Calu3 (cell line): ENCODE data around the gene CTTNBP2NL. TPM values are rescaled to one million over a fixed set of nuclear protein-coding genes. Genes with fewer than 3 reads are reported as not detected.
A peak's percentile ranks its signal among the peaks of the same experiment; 100 is the strongest.

Source experiments
- BruUV-seq: library from RNA; stranded (reverse); fragments of 400-500 nt; replicated peaks from 2 replicates; lab custom pipeline; 2021; lab: Mats Ljungman, UMichigan
- CTCF ChIA-PET: fragments of 300-600 bp; sonication (Branson Sonifier 250); formaldehyde crosslinking; loops from one replicate; lab custom pipeline; 2022; ENCODE audit warnings: antibody characterized with exemption; lab: Charles Lee
- DNase-seq: peaks from one replicate; pipeline ENCODE4 v3.0.0; 2022
- H3K27ac Mint-ChIP-seq: one replicate; pipeline ENCODE4 v1.8.0; 2022; ENCODE audit warnings: mixed read lengths; ENCODE audit not compliant: unreplicated experiment
- H3K27me3 Mint-ChIP-seq: one replicate; pipeline ENCODE4 v1.8.0; 2022; ENCODE audit warnings: mixed read lengths; ENCODE audit not compliant: unreplicated experiment
- H3K36me3 Mint-ChIP-seq: one replicate; pipeline ENCODE4 v1.8.0; 2022; ENCODE audit warnings: mild to moderate bottlenecking, moderate library complexity, mixed read lengths; ENCODE audit not compliant: insufficient read depth, unreplicated experiment
- H3K4me1 Mint-ChIP-seq: one replicate; pipeline ENCODE4 v1.8.0; 2022; ENCODE audit warnings: mild to moderate bottlenecking, low read depth, mixed read lengths; ENCODE audit not compliant: unreplicated experiment
- H3K4me3 Mint-ChIP-seq: one replicate; pipeline ENCODE4 v1.8.0; 2022; ENCODE audit warnings: mild to moderate bottlenecking, low read depth, moderate library complexity, mixed read lengths; ENCODE audit not compliant: unreplicated experiment
- H3K9me3 Mint-ChIP-seq: one replicate; pipeline ENCODE4 v1.8.0; 2022; ENCODE audit warnings: low read depth, mixed read lengths; ENCODE audit not compliant: unreplicated experiment
- intact Hi-C: fragments of 100-400 bp; cut with micrococcal nuclease; formaldehyde crosslinking; loops from one replicate; pipeline ENCODE4 v1.10.0; 2022; ENCODE audit not compliant: unreplicated experiment
- total RNA-seq: library from RNA; stranded (reverse); gene quantifications from 2 replicates; pipeline ENCODE4 v1.2.3, GENCODE V29; 2022
- TF ChIP-seq, protein P1 (sequence below): fragments of 200-600 bp; IDR thresholded peaks from one replicate; pipeline ENCODE4 v1.8.0; 2022; ENCODE audit warnings: antibody characterized with exemption; ENCODE audit not compliant: unreplicated experiment

The CTTNBP2NL gene
- total RNA-seq, 1 experiment from 2014 or later: 48.9 TPM

DNA sequence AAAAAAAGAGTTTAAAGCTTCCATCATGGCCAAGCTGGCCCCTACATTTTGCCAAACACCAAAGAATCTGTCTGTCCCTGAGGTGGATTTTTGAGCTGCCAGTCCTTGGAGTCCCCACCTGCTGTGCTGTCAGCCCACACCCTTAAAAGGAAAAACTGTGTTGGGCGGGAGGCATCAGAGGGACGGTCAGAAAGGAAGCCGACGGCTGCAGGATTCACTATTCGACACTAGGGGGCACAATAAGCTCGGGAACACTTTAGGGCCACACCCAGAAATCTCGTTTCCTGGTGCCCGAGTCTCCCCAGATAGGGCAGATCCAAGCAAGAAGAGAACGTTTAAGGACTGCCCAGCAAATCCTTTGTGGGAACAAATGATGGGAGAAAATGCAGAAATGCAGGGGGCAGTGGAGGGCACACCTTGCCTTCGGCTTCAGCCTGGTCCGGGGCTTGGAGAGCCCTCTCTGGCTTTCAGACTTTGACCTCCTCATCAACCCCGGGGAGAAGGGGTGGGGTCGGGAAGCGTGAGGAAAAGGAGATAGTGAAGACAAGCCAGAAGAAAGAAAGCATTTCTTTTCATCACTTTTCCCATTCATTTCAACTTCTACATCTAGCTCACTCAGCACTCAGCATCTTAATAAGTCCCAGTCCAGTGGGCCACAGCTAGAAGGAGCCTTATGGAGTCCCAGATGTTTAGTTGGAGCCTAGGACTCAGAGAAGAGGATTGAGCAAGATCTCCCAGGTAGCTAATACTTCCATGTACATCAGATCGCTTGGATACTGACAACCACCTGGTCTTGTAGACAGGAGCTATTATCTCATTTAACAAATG is 5.0 kb upstream of the CTTNBP2NL start:
- peaks cover 30% of the 10 kb centered on the region for H3K36me3 Mint-ChIP-seq
- peak overlapping the region; percentile 66 for H3K4me3 Mint-ChIP-seq
- H3K4me1 Mint-ChIP-seq: peaks cover 44% of the 10 kb centered on the region
- TF ChIP-seq, protein P1, sequence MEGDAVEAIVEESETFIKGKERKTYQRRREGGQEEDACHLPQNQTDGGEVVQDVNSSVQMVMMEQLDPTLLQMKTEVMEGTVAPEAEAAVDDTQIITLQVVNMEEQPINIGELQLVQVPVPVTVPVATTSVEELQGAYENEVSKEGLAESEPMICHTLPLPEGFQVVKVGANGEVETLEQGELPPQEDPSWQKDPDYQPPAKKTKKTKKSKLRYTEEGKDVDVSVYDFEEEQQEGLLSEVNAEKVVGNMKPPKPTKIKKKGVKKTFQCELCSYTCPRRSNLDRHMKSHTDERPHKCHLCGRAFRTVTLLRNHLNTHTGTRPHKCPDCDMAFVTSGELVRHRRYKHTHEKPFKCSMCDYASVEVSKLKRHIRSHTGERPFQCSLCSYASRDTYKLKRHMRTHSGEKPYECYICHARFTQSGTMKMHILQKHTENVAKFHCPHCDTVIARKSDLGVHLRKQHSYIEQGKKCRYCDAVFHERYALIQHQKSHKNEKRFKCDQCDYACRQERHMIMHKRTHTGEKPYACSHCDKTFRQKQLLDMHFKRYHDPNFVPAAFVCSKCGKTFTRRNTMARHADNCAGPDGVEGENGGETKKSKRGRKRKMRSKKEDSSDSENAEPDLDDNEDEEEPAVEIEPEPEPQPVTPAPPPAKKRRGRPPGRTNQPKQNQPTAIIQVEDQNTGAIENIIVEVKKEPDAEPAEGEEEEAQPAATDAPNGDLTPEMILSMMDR: peak; percentile 75
- DNase-seq: peak; percentile 83
- no peaks in the 10 kb centered on the region for H3K9me3 Mint-ChIP-seq
- intact Hi-C loops: loop anchor here (1.0 to 5.0 kb wide), 3 partner anchors 75 to 316 kb away; partner anchors contain the start of genes CAPZA1, RHOC and ST7L
- peak overlapping the region; percentile 81 for H3K27ac Mint-ChIP-seq
- BruUV-seq: no TSS peak
- H3K27me3 Mint-ChIP-seq: no peaks in the 10 kb centered on the region
- CTCF ChIA-PET: interaction anchor here (0.5 to 1.1 kb wide), 7 partner anchors 17 to 953 kb away, joined by 3 to 6 read pairs (median 4); partner anchors contain the start of gene ST7L

DNA sequence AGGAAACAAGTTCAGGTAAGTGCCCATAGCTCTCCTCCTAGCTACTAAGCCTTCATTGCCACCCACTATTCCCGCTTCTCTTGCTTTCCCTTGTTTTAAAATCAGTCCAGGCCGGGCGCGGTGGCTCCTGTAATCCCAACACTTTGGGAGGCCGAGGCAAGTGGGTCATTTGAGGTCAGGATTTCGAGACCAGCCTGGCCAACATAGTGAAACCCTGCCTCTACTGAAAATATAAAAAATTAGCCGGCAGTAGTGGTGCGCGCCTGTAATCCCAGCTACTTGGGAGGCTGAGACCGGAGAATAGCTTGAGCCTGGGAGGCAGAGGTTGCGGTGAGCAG is 4.4 kb upstream of the CTTNBP2NL start:
- intact Hi-C loops: loop anchor here (1.0 to 5.0 kb wide), 3 partner anchors 75 to 316 kb away; partner anchors contain the start of genes CAPZA1, RHOC and ST7L
- no peak for DNase-seq
- no peaks in the 10 kb centered on the region for H3K27me3 Mint-ChIP-seq
- peaks cover 44% of the 10 kb centered on the region for H3K4me1 Mint-ChIP-seq
- BruUV-seq: no TSS peak
- H3K27ac Mint-ChIP-seq: no peak overlapping the region
- CTCF ChIA-PET: interaction anchor here (0.5 to 1.1 kb wide), 3 partner anchors 16 to 227 kb away, joined by 3 to 4 read pairs (median 3); partner anchors contain the start of gene ST7L
- H3K4me3 Mint-ChIP-seq: no peak overlapping the region
- peaks cover 36% of the 10 kb centered on the region for H3K36me3 Mint-ChIP-seq
- TF ChIP-seq, protein P1: no peak
- H3K9me3 Mint-ChIP-seq: no peaks in the 10 kb centered on the region

DNA sequence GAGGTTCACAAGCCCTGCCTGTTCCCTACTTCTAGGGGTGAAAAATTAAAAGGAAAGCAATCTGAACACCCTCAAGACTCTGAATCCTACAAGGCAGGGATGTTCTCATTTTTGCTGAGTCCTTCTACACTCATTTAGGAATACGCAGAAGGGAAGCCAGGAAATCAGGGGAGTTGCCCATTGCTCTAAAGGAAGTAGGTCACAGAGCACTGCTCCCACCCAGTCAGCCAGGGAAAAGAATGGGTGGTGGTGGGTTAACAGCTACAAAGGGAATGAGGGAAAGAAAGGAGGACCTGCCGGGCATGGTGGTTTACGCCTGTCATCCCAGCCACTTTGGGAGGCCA is 2.4 kb upstream of the CTTNBP2NL start:
- Mint-ChIP-seq H3K4me1 (peaks cover 36% of the 10 kb centered on the region), H3K36me3 (peaks cover 53% of the 10 kb centered on the region), H3K4me3 (peak overlapping the region; percentile 37), H3K9me3 (no peaks in the 10 kb centered on the region), H3K27ac (peak overlapping the region; percentile 99), H3K27me3 (no peaks in the 10 kb centered on the region)
- no TSS peak for BruUV-seq
- CTCF ChIA-PET: interaction anchor here (0.9 to 1.5 kb wide), 6 partner anchors 38 to 321 kb away, joined by 3 to 8 read pairs (median 4); partner anchors contain the start of genes PPM1J and RHOC
- intact Hi-C loops: loop anchor here (5.0 kb wide), 2 partner anchors 224 to 314 kb away; partner anchors contain the start of genes CAPZA1, RHOC and ST7L
- DNase-seq: no peak
- TF ChIP-seq, protein P1: no peak

DNA sequence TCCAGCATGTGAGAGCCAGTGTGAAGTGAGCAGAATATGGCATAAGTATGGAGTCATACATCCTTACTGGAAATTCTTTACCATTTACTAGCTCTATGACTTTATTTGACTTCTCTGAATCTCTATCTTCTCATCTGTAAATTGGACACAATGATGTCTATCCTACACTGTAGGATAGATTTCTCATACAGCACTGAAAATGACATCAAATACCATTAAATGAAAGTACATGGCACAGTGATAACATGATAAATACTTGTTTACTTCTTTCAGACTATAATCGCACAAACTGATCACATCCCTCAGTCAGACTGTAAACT is 1.3 kb upstream of the CTTNBP2NL start:
- Mint-ChIP-seq H3K27ac (peak overlapping the region; percentile 99), H3K9me3 (no peaks in the 10 kb centered on the region), H3K36me3 (peaks cover 53% of the 10 kb centered on the region), H3K4me3 (peak overlapping the region; percentile 94), H3K27me3 (no peaks in the 10 kb centered on the region), H3K4me1 (peaks cover 33% of the 10 kb centered on the region)
- intact Hi-C loops: loop anchor here (5.0 kb wide), 2 partner anchors 223 to 313 kb away; partner anchors contain the start of genes CAPZA1, RHOC and ST7L
- TF ChIP-seq, protein P1: no peak
- BruUV-seq: no TSS peak
- no peak for DNase-seq
- CTCF ChIA-PET: interaction anchor here (0.7 to 1.5 kb wide), 7 partner anchors 70 to 320 kb away, joined by 3 to 8 read pairs (median 3); partner anchors contain the start of genes PPM1J and RHOC
